Progenitor cell of endocrine pancreas (in vitro differentiated cells): ENCODE results near the gene DNAH14. TPM values are rescaled to one million over a fixed set of nuclear protein-coding genes. Genes with fewer than 3 reads are reported as not detected.

Experiments
- DNase-seq: peaks from one replicate; pipeline ENCODE4 v3.0.0; 2021; ENCODE audit warnings: low spot score; ENCODE audit not compliant: unreplicated experiment
- H3K27ac Mint-ChIP-seq: 2 replicates; pipeline ENCODE4 v1.8.0; 2021; ENCODE audit warnings: mild to moderate bottlenecking, moderate library complexity, mixed read lengths
- H3K27me3 Mint-ChIP-seq: 2 replicates; pipeline ENCODE4 v1.8.0; 2021; ENCODE audit warnings: mixed read lengths
- H3K36me3 Mint-ChIP-seq: 2 replicates; pipeline ENCODE4 v1.8.0; 2022; ENCODE audit warnings: mixed read lengths; ENCODE audit not compliant: insufficient read depth
- H3K4me1 Mint-ChIP-seq: 2 replicates; pipeline ENCODE4 v1.8.0; 2021; ENCODE audit warnings: low read depth, mixed read lengths
- H3K4me3 Mint-ChIP-seq: 2 replicates; pipeline ENCODE4 v1.8.0; 2021; ENCODE audit warnings: low read depth, mild to moderate bottlenecking, moderate library complexity, mixed read lengths
- H3K9me3 Mint-ChIP-seq: 2 replicates; pipeline ENCODE4 v1.8.0; 2021; ENCODE audit warnings: low read depth, mixed read lengths
- total RNA-seq: library from RNA; stranded (reverse); gene quantifications from 2 replicates; pipeline ENCODE4 v1.2.1, GENCODE V29; 2021
- TF ChIP-seq, protein P1 (sequence below): fragments of 200-600 bp; sonication (generic); IDR thresholded peaks from one replicate; pipeline ENCODE4 v1.5.0; 2021; ENCODE audit warnings: antibody characterized with exemption, mild to moderate bottlenecking; ENCODE audit not compliant: unreplicated experiment

Gene DNAH14
- total RNA-seq, 1 donor from 2014 or later = 71.7 TPM

DNA sequence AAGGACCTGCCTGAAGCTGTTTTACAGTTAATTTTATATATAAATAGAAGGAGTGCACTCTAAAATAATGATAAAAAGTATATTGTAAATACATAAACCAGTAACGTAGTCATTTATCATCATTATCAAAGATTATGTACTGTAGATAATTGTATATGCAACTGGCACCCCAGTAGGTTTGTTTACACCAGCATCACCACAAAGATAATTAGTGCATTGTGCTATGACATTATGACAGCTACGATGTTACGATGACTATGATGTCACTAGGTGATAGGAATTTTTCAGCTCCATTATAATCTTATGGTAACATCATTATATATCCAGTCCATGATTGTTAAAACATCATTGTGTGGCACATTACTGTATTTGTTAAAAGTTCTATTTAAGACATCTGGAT lies 313.1 kb downstream of the DNAH14 start:
- Mint-ChIP-seq H3K9me3 (peaks cover 34% of the 10 kb centered on the region), H3K36me3 (peaks cover 36% of the 10 kb centered on the region), H3K4me1 (no peaks in the 10 kb centered on the region), H3K27ac (no peak overlapping the region), H3K4me3 (no peak overlapping the region), H3K27me3 (no peaks in the 10 kb centered on the region)
- DNase-seq = no peak
- TF ChIP-seq, protein P1, sequence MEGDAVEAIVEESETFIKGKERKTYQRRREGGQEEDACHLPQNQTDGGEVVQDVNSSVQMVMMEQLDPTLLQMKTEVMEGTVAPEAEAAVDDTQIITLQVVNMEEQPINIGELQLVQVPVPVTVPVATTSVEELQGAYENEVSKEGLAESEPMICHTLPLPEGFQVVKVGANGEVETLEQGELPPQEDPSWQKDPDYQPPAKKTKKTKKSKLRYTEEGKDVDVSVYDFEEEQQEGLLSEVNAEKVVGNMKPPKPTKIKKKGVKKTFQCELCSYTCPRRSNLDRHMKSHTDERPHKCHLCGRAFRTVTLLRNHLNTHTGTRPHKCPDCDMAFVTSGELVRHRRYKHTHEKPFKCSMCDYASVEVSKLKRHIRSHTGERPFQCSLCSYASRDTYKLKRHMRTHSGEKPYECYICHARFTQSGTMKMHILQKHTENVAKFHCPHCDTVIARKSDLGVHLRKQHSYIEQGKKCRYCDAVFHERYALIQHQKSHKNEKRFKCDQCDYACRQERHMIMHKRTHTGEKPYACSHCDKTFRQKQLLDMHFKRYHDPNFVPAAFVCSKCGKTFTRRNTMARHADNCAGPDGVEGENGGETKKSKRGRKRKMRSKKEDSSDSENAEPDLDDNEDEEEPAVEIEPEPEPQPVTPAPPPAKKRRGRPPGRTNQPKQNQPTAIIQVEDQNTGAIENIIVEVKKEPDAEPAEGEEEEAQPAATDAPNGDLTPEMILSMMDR = no peak

DNA sequence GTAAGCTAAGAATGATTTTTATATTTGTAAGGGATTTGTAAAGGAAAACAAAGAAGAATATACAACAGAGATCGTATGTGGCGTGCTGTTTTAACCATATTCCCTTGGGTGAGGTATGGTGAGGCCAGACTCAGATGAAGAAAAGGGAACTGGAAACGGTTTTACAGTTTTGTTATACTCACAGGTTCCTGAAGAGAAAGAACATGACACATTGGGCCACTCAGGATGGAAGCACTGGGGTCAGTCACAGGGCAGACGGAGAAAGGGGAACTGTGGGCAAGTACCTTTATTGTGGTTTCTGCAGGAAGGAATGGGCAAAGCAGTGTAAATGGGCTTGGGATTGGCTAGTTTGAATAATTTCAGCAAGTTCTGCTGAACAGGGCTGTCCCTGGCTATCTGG lies 321.0 kb downstream of the DNAH14 start:
- TF ChIP-seq, protein P1 = no peak
- Mint-ChIP-seq H3K4me3 (no peak overlapping the region), H3K9me3 (peaks cover 10% of the 10 kb centered on the region), H3K4me1 (no peaks in the 10 kb centered on the region), H3K36me3 (peaks cover 11% of the 10 kb centered on the region), H3K27me3 (no peaks in the 10 kb centered on the region), H3K27ac (no peak overlapping the region)
- DNase-seq = no peak

DNA sequence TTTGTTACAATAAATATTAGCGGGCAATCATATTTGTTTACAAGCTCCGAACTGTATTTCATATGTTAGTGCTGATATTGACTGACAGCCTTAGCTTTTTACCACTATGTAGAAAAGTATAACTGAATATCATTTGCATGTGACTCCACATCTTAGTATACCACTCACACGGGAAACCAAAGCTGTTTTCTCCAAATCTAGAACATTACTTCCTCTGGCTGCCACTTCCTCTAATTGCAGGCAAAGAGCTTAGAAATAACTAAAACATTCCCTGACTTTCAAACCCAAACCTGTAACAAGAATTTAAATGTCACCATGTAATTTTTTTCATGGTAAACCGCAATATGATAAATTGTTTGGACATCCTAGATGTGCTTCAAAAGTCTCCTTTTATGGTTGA lies 323.7 kb downstream of the DNAH14 start:
- Mint-ChIP-seq H3K36me3 (peaks cover 2% of the 10 kb centered on the region), H3K27me3 (no peaks in the 10 kb centered on the region), H3K4me3 (no peak overlapping the region), H3K27ac (no peak overlapping the region), H3K9me3 (no peaks in the 10 kb centered on the region), H3K4me1 (no peaks in the 10 kb centered on the region)
- DNase-seq = no peak
- TF ChIP-seq, protein P1 = no peak

DNA sequence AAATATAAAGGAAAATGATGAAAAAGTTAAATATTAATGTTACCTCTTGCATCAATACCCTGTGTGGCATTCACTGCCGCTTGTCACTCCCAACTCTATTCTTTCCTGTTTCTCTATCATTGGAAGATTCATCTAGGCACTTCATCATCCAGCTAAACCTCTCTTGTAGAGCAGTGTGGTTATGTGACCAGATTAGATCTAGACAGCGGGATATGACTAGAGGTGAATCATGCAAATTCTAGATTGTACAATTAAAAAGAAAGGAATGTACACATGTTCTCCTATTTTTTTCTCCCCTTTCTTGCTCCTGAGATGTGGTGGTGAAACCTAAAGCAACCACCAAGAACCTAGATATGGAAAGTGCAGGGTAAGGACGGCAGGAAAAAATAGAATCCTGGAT lies 324.3 kb downstream of the DNAH14 start:
- peaks cover 2% of the 10 kb centered on the region for H3K36me3 Mint-ChIP-seq
- H3K27ac Mint-ChIP-seq = no peak overlapping the region
- H3K4me3 Mint-ChIP-seq = no peak overlapping the region
- H3K27me3 Mint-ChIP-seq = no peaks in the 10 kb centered on the region
- H3K4me1 Mint-ChIP-seq = no peaks in the 10 kb centered on the region
- TF ChIP-seq, protein P1 = no peak
- DNase-seq = no peak
- no peaks in the 10 kb centered on the region for H3K9me3 Mint-ChIP-seq

DNA sequence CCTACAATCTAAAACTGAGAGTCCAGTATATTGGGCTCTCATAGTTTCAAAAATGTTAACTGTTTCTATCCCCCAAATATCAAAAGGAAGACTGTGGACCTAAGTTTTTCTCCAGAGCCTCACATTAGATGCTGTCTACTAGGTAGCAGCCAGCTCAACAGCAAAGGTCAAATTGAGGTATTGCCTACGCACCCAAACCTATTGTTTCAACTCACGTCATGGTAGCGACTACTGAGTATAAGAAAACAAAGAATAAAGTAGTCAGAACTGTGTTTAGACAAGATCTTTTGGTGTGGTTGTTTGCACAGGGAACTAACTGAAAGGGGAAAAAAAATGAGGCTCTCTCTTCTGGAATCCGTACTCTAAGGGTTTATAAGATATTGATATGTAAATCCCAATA lies 325.2 kb downstream of the DNAH14 start:
- peaks cover 2% of the 10 kb centered on the region for H3K9me3 Mint-ChIP-seq
- no peak overlapping the region for H3K4me3 Mint-ChIP-seq
- no peak overlapping the region for H3K27ac Mint-ChIP-seq
- peaks cover 2% of the 10 kb centered on the region for H3K4me1 Mint-ChIP-seq
- H3K27me3 Mint-ChIP-seq = no peaks in the 10 kb centered on the region
- TF ChIP-seq, protein P1 = no peak
- DNase-seq = no peak
- H3K36me3 Mint-ChIP-seq = peaks cover 5% of the 10 kb centered on the region
